HG02588 (cell line): Measurements from ENCODE around the gene ZFYVE28.

Experiments
- ATAC-seq: cut with Tn5 transposase; IDR thresholded peaks from one replicate; pipeline ENCODE4 v1.9.1; 2021; ENCODE audit warnings: mild to moderate bottlenecking, moderate library complexity; ENCODE audit not compliant: unreplicated experiment

ZFYVE28 gene

GRCh38 chr4:2334826-2335728 is 83.4 kb downstream of the ZFYVE28 start:
- no peak for ATAC-seq

- no peak for ATAC-seq
Observed at GRCh38 chr4:2333916-2334644, 84.4 kb downstream of the ZFYVE28 start.

- no peak for ATAC-seq
Observed at GRCh38 chr4:2333356-2333841, 85.0 kb downstream of the ZFYVE28 start.

- ATAC-seq: no peak
Observed at GRCh38 chr4:2332976-2333319, 85.5 kb downstream of the ZFYVE28 start.

- no peak for ATAC-seq
Observed at GRCh38 chr4:2332201-2332975, 86.1 kb downstream of the ZFYVE28 start.

- no peak for ATAC-seq
Observed at GRCh38 chr4:2331519-2332200, 86.8 kb downstream of the ZFYVE28 start.

GRCh38 chr4:2331043-2331420 is 87.4 kb downstream of the ZFYVE28 start:
- no peak for ATAC-seq

- ATAC-seq: no peak
Observed at GRCh38 chr4:2330091-2331042, 88.1 kb downstream of the ZFYVE28 start.

GRCh38 chr4:2327579-2327978 is 90.9 kb downstream of the ZFYVE28 start:
- ATAC-seq: no peak

GRCh38 chr4:2324891-2325290 is 93.6 kb downstream of the ZFYVE28 start:
- ATAC-seq: no peak

GRCh38 chr4:2322841-2323240 is 95.6 kb downstream of the ZFYVE28 start:
- no peak for ATAC-seq

- no peak for ATAC-seq
Observed at GRCh38 chr4:2322227-2322626, 96.2 kb downstream of the ZFYVE28 start.

GRCh38 chr4:2321279-2322196 is 96.9 kb downstream of the ZFYVE28 start:
- no peak for ATAC-seq

GRCh38 chr4:2320746-2321145 is 97.7 kb downstream of the ZFYVE28 start:
- ATAC-seq: no peak

- no peak for ATAC-seq
Observed at GRCh38 chr4:2320152-2320551, 98.3 kb downstream of the ZFYVE28 start.

- ATAC-seq: no peak
Observed at GRCh38 chr4:2318885-2319284, 99.6 kb downstream of the ZFYVE28 start.

- ATAC-seq: no peak
Observed at GRCh38 chr4:2318476-2318875, 100.0 kb downstream of the ZFYVE28 start.

GRCh38 chr4:2313366-2313765 is 105.1 kb downstream of the ZFYVE28 start:
- ATAC-seq: no peak
